GM12874 (cell line): ENCODE measurements around the gene ACAP2.

Experiments used
- TF ChIP-seq, protein P1 (sequence below): IDR thresholded peaks from 2 replicates; pipeline ENCODE4 v1.5.1; 2011; ENCODE audit warnings: low read depth, mild to moderate bottlenecking, control low read depth, low read length, moderate library complexity; ENCODE audit not compliant: insufficient read depth

ACAP2 gene

DNA sequence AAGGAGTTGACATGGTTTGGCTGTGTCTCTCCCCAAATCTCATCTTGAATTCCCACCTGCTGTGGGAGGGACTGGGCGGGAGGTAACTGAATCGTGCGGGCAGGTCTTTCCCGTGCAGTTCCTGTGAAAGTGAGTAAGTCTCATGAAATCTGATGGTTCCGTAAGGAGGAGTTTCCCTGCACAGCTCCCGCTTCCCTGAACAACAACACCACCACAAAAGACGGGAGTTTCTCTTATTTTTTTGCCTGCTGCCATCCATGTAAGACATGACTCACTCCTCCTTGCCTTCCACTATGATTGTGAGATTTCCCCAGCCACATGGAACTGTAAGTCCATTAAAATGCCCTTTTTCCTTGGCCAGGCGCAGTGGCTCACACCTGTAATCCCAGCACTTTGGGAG lies 194.5 kb downstream of the ACAP2 start:
- TF ChIP-seq, protein P1, sequence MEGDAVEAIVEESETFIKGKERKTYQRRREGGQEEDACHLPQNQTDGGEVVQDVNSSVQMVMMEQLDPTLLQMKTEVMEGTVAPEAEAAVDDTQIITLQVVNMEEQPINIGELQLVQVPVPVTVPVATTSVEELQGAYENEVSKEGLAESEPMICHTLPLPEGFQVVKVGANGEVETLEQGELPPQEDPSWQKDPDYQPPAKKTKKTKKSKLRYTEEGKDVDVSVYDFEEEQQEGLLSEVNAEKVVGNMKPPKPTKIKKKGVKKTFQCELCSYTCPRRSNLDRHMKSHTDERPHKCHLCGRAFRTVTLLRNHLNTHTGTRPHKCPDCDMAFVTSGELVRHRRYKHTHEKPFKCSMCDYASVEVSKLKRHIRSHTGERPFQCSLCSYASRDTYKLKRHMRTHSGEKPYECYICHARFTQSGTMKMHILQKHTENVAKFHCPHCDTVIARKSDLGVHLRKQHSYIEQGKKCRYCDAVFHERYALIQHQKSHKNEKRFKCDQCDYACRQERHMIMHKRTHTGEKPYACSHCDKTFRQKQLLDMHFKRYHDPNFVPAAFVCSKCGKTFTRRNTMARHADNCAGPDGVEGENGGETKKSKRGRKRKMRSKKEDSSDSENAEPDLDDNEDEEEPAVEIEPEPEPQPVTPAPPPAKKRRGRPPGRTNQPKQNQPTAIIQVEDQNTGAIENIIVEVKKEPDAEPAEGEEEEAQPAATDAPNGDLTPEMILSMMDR: no peak

DNA sequence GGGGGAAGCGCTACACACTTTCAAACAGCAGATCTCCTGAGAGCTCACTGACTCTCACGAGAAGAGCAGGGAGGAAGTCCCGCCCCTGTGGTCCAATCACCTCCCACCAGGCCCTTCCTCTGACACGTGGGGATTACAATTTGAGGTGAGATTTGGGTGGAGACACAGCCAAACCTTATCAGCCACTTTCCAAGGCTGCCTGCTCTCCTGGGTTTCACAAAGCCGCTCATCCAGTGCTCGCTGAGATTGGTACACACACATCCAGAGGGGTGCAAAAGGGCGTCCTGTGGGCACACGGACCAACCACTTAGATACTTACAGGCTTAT lies 195.0 kb downstream of the ACAP2 start:
- TF ChIP-seq, protein P1: no peak

DNA sequence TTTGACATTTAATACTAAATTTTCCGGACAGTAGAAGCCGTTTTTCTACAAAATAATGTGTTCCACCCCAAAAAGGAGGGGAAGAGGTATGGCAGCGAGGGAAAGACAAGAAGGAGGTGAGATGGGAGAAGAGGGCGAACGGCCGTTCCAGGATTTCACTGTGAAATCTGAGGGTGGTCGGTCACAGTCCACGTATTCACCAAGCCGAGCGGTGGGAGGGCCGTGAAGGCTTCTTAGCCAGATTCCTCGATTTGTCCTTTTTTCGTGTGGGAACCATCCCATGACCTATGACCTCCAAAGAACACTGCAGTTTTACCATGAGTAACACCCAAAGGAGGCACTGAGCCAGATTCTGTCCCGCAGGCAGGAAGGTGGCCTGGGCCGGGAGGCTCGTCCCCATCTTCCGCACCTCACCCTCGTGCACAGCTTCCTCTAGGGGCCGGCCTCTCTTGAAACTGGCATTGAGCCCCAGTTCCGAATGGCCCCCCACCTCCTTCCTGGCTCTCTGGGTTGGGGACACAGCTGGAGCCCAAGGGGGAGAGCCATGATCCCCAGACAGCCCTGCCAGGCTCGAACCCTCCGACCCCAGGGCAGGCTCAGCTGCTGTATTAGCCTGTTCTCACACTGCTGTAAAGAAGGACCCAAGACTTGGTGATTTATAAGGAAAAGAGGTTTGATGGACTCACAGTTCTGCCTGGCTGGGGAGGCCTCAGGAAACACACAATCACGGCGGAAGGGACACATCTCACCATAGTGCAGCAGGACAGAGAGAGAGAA lies 195.5 kb downstream of the ACAP2 start:
- TF ChIP-seq, protein P1: no peak

DNA sequence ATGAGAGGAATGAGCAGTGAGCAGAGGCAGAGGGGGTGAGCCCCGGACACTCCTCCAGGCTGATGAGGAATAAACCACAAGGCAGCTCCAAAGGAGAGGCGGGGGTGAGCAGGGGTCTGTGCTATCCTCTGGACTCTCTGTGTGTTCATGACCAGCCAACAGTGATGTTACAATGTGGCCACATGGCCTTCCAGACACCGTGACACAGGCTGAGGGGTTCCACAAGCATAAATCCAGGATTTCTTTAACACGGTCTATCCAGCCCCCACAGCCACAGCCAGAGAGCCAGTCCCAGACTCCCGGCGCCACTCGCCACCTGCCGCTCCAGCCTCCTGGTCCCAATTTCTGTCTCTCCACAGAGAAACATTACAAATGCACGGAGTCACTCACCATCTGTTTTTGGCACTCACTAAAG lies 196.2 kb downstream of the ACAP2 start:
- TF ChIP-seq, protein P1: no peak

DNA sequence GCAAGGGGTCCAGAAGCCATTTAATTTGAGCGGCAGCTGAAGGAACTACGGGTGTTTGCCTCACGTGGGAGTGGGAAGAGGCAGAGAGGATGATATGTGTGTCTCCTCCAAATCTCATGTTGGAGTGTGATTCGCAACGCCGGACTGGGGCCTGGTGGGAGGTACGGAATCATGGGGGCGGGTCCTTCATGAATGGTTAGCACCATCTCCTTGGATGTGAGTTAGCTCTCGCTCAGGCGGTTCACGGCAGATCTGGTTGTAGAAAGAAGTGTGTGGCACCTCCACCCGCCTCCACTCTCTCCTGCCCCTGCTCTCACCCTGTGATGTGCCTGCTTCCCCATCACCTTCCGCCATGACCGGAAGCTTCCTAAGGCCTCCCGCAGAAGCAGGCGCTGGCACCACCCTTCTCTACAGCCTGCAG lies 197.3 kb downstream of the ACAP2 start:
- TF ChIP-seq, protein P1: no peak

DNA sequence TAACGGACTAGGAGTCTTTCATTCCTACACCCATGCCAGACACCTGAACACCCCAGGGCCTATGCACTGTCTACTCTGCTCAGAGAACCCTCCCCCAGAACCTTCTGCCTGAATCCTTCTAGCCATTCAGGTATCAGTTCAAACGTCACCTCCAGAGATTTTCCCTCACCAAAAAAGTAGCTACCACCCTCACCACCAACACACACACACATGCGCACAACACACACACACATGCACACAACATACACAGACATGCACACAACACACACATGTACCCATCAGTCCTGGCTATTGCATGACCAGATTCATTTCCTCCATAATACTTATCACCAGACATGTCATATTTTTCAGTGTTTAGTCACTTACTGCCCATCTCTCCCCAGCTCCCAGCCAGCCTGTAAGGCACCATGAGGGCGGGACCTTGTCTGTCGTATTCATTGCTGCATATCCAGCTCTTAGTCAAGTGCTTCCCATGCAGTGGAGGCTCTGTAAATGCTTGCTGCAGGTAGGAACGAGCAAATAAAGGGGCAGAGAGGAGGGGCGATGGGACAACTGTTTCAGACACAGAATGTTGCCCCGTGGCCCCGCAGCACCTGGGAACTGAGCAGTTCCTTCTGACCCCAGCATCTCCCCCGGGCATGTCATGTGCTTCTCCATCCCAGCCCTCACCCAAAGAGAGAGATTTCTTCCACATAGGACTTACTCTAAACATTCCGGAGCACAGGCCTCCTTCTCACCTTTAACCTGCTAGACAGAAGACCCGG lies 201.0 kb downstream of the ACAP2 start:
- TF ChIP-seq, protein P1: no peak

DNA sequence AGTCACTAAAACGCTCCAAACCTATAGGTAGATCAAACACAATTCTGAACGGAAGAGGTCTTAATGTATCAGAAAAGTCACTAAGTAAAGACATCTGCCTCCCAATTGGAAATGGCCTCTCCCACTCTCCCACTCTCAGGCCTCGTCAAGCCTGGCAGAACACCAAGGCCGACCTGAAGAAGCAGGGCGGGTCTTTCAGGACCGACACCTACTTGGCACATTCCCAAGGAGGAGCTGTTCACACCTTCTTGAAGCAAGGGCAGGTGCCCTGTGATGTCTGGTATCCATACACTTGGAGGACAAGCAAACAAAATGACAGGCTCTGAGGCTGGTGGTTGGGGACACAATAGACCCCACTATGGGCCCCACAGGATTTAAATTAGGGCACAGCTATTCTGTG lies 201.9 kb downstream of the ACAP2 start:
- TF ChIP-seq, protein P1: no peak
